ENCODE measurements around the gene TMIGD3. TPM values are rescaled to one million over a fixed set of nuclear protein-coding genes. Genes with fewer than 3 reads are reported as not detected.

The TMIGD3 gene
- total RNA-seq, 2 experiments from 2014 or later, result not detected

DNA sequence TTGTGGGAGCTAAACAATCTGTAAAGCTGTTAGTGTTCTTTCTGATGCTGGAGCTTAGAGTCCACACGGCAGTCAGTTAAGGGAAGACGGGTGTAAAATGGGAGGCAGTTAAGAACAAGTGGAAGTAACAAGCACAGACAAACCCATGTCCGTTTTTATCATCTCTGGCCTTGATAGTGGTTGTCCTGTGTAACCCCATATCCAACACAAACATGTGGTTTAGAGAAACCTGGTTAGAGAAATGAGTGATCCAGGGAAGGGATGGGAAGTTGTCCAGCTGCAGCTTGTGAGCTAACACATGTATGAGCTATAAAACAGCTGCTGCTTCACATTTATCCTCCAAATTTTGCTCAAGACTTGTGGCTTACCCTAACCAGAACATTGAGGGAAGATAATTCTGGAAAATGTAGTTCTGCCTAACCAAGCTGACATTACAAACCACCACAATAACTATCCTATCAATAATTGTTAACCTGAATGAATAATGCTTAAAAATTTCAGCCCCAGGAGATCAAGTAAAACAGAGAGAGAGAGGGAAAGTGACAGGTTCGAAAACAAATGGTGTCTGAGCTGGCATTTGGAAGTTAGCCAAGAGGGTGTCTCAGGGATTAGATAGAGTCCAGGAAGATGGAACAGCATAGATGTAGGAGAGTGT lies 40.3 kb downstream of the TMIGD3 start:
- Mint-ChIP-seq H3K9me3 (ENCODE audit: low read depth) (no peaks in the 10 kb centered on the region), H3K27me3 (no peaks in the 10 kb centered on the region), H3K27ac (peak overlapping the region; percentile 7), H3K36me3 (ENCODE audit: low read depth) (peaks cover 38% of the 10 kb centered on the region), H3K4me3 (no peak overlapping the region), H3K4me1 (peaks cover 13% of the 10 kb centered on the region)
- DNase-seq (no peak), ATAC-seq (no peak)
- CTCF ChIA-PET, result interaction anchor here (1.0 to 1.4 kb wide), 4 partner anchors 12 to 288 kb away, joined by 3 to 7 read pairs (median 6); no protein-coding TSS in a partner anchor
- intact Hi-C loops (cut with DNase I, micrococcal nuclease), result no loop called here
- POLR2A ChIA-PET, result interaction anchor here (0.5 kb wide), 1 partner anchor 1558 kb away, joined by 3 read pairs; no protein-coding TSS in a partner anchor

GRCh38 chr1:111462370-111463028 lies 40.9 kb downstream of the TMIGD3 start:
- Mint-ChIP-seq H3K4me1 (peaks cover 8% of the 10 kb centered on the region), H3K9me3 (ENCODE audit: low read depth) (no peaks in the 10 kb centered on the region), H3K27me3 (no peaks in the 10 kb centered on the region), H3K27ac (no peak overlapping the region), H3K4me3 (no peak overlapping the region), H3K36me3 (ENCODE audit: low read depth) (peaks cover 44% of the 10 kb centered on the region)
- CTCF ChIA-PET, result interaction anchor here (1.0 to 1.6 kb wide), 5 partner anchors 12 to 289 kb away, joined by 3 to 7 read pairs (median 5); no protein-coding TSS in a partner anchor
- ATAC-seq, result no peak
- DNase-seq, result no peak
- POLR2A ChIA-PET, result interaction anchor here (0.5 kb wide), 1 partner anchor 1558 kb away, joined by 3 read pairs; no protein-coding TSS in a partner anchor
- intact Hi-C loops (cut with DNase I, micrococcal nuclease), result no loop called here

DNA sequence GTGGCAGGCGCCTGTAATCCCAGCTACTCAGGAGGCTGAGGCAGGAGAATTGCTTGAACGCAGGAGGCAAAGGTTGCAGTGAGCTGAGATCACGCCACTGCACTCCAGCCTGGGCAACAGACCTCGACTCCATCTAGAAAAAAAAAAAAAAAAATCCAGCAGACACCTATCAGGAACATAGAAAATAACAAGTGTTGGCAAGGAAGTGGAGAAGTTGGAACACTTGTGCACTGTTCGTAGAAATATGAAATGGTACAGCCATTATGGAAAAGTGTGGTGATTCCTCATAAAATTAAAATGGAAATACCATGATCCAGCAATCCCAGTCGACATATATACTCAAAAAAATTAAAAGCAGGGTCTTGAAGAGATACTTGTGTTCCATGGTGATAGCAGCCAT lies 41.7 kb downstream of the TMIGD3 start:
- CTCF ChIA-PET, result interaction anchor here (0.7 to 1.6 kb wide), 4 partner anchors 9 to 306 kb away, joined by 3 to 4 read pairs (median 3); no protein-coding TSS in a partner anchor
- H3K36me3 Mint-ChIP-seq (ENCODE audit: low read depth), result peaks cover 47% of the 10 kb centered on the region

DNA sequence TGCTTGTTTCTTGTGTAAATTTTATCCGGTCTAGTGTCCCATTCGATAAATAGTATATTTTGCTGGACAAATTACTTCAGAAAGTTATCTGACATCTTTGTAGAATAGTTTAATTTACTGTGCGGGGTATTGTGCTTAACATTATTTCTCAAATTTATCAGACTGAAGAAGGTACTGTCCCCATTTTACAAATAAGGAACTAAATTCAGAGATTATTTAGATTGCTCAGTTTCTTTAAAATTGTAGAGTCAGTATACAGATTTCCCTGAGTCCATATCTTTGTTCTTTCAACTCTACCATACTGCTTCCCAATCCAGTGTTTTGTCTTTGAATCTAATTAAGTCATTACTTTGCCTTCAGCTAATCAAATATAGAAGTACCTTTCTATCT lies 47.8 kb downstream of the TMIGD3 start:
- ATAC-seq, result no peak
- no peak for DNase-seq
- Mint-ChIP-seq H3K27me3 (no peaks in the 10 kb centered on the region), H3K4me1 (peaks cover 55% of the 10 kb centered on the region), H3K36me3 (ENCODE audit: low read depth) (peaks cover 63% of the 10 kb centered on the region), H3K4me3 (no peak overlapping the region), H3K27ac (peak overlapping the region; percentile 67), H3K9me3 (ENCODE audit: low read depth) (no peaks in the 10 kb centered on the region)
- POLR2A ChIA-PET, result no interaction called here
- intact Hi-C loops (cut with DNase I, micrococcal nuclease), result no loop called here
- CTCF ChIA-PET, result interaction anchor here (2.1 kb wide), 1 partner anchor 260 kb away, joined by 7 read pairs; no protein-coding TSS in a partner anchor

More for the DNA sequence above, 41.7 kb downstream of the TMIGD3 start:
- Mint-ChIP-seq H3K27ac (no peak overlapping the region), H3K9me3 (ENCODE audit: low read depth) (no peaks in the 10 kb centered on the region), H3K27me3 (no peaks in the 10 kb centered on the region), H3K4me1 (peaks cover 10% of the 10 kb centered on the region), H3K4me3 (no peak overlapping the region)
- intact Hi-C loops (cut with DNase I, micrococcal nuclease), result no loop called here
- ATAC-seq, result no peak
- POLR2A ChIA-PET, result no interaction called here
- DNase-seq, result no peak

DNA sequence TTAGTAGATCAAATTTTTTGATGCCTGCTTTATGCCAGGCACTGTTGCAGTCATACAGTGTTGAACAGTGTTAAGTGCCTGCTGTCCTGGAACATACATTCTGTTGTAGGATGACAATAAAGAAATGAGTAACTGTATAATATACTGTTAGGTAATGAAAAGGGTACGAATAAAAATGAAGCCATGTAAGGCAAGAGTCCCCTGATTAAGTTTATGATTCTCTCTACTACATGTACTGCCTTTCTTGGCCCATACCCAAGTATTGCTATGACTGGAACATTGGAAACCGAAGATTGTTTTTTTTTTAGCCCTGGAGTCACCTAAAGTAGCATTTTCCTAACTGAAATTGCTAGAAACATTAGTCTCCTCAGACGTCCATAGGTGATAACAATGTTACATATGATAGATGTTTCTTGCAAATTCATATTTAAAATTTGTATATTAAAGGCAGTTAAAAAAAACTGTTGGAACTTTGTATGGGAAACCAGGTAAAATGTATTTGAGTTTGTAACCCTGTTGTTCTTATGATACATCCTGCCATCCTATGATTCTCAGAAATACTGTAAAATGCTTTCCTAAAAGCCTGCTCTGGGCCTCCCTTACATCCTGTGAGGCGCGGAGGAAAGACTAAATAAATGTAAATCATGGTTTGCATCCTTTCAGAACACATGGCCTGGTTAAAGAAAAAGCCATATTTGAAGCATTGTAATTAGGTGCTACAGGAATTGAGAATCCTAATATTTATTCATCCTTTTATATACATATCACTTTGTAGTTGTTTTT lies 48.4 kb downstream of the TMIGD3 start:
- ChIA-PET POLR2A (no interaction called here), CTCF (interaction anchor here (0.6 to 2.1 kb wide), 2 partner anchors 260 to 384 kb away, joined by 4 to 7 read pairs; no protein-coding TSS in a partner anchor)
- Mint-ChIP-seq H3K4me3 (peak overlapping the region; percentile 6), H3K9me3 (ENCODE audit: low read depth) (no peaks in the 10 kb centered on the region), H3K36me3 (ENCODE audit: low read depth) (peaks cover 64% of the 10 kb centered on the region), H3K4me1 (peaks cover 58% of the 10 kb centered on the region), H3K27me3 (no peaks in the 10 kb centered on the region), H3K27ac (peak overlapping the region; percentile 67)
- DNase-seq, result peak; percentile 27
- intact Hi-C loops (cut with DNase I, micrococcal nuclease), result no loop called here
- ATAC-seq, result peak; percentile 93

DNA sequence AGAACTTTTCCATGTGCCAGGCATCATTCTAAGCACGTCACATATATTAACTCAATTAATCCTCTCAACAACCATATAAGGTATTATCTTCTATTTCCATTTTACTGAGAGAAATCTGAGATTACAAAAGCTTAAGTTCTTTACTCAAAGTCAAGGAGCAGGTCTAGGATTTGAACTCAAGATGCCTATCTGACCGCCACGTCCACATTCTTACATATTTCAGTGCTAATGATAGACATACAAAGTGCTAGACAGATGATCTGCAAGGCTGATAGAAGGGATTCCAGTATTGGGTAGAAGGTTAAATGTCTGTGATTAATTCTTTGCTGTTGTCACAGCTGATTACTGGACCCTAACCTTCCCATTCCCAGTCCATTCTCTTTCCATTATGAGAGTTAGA lies 49.7 kb downstream of the TMIGD3 start:
- H3K9me3 Mint-ChIP-seq (ENCODE audit: low read depth), result no peaks in the 10 kb centered on the region
- ATAC-seq (no peak), DNase-seq (no peak)
- intact Hi-C loops (cut with DNase I, micrococcal nuclease), result no loop called here
- H3K4me1 Mint-ChIP-seq, result peaks cover 62% of the 10 kb centered on the region
- no peak overlapping the region for H3K4me3 Mint-ChIP-seq
- H3K27ac Mint-ChIP-seq, result no peak overlapping the region
- ChIA-PET CTCF (interaction anchor here (0.6 to 1.5 kb wide), 6 partner anchors 54 to 463 kb away, joined by 3 to 5 read pairs (median 3); no protein-coding TSS in a partner anchor), POLR2A (no interaction called here)
- H3K36me3 Mint-ChIP-seq (ENCODE audit: low read depth), result peaks cover 68% of the 10 kb centered on the region
- no peaks in the 10 kb centered on the region for H3K27me3 Mint-ChIP-seq

- Mint-ChIP-seq H3K4me1 (peaks cover 70% of the 10 kb centered on the region), H3K9me3 (ENCODE audit: low read depth) (no peaks in the 10 kb centered on the region), H3K27me3 (no peaks in the 10 kb centered on the region), H3K4me3 (no peak overlapping the region), H3K36me3 (ENCODE audit: low read depth) (peaks cover 61% of the 10 kb centered on the region), H3K27ac (no peak overlapping the region)
- DNase-seq (no peak), ATAC-seq (no peak)
- POLR2A ChIA-PET, result no interaction called here
- intact Hi-C loops (cut with DNase I, micrococcal nuclease), result no loop called here
- CTCF ChIA-PET, result interaction anchor here (0.9 to 1.5 kb wide), 6 partner anchors 9 to 317 kb away, joined by 3 to 5 read pairs (median 3); no protein-coding TSS in a partner anchor
Measured at GRCh38 chr1:111452581-111452980, 50.9 kb downstream of the TMIGD3 start.

- H3K27ac Mint-ChIP-seq, result peak overlapping the region; percentile 98
- peak overlapping the region; percentile 99 for H3K4me3 Mint-ChIP-seq
- H3K4me1 Mint-ChIP-seq, result peaks cover 80% of the 10 kb centered on the region
- no peak for DNase-seq
- CTCF ChIA-PET, result interaction anchor here (1.3 to 2.7 kb wide), 4 partner anchors 12 to 319 kb away, joined by 3 to 13 read pairs (median 6); partner anchors contain the start of gene C1orf162
- peaks cover 55% of the 10 kb centered on the region for H3K36me3 Mint-ChIP-seq (ENCODE audit: low read depth)
- intact Hi-C loops (cut with DNase I, micrococcal nuclease), result no loop called here
- POLR2A ChIA-PET, result interaction anchor here (0.7 kb wide), 1 partner anchor 57 kb away, joined by 4 read pairs; no protein-coding TSS in a partner anchor
- ATAC-seq, result no peak
- H3K27me3 Mint-ChIP-seq, result no peaks in the 10 kb centered on the region
- H3K9me3 Mint-ChIP-seq (ENCODE audit: low read depth), result no peaks in the 10 kb centered on the region
Measured at GRCh38 chr1:111450185-111450584, 53.2 kb downstream of the TMIGD3 start.

DNA sequence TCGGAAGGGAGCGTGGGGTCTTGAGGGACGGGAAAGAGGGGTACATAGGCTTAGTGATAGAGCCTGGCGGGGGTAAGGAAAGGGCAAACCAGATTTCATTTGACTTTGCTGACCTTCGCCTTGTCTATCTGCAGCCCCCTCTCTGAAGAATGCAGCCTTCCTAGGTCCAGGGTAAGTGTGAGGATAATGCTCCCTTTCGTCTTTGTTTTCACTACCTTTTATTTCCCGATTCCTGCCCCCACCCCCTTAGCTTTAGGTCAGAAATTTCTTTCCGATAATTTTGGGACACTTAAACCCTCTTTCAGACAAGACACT lies 53.8 kb downstream of the TMIGD3 start:
- no peak for ATAC-seq
- Mint-ChIP-seq H3K36me3 (ENCODE audit: low read depth) (peaks cover 53% of the 10 kb centered on the region), H3K27ac (peak overlapping the region; percentile 98), H3K27me3 (no peaks in the 10 kb centered on the region), H3K9me3 (ENCODE audit: low read depth) (no peaks in the 10 kb centered on the region), H3K4me3 (peak overlapping the region; percentile 99), H3K4me1 (peaks cover 80% of the 10 kb centered on the region)
- intact Hi-C loops (cut with DNase I, micrococcal nuclease), result loop anchor here (1.0 to 5.0 kb wide), 14 partner anchors 21 to 1168 kb away; partner anchors contain the start of genes DDX20 (in 2 of the 2), CAPZA1 (in 1 of the 2), CEPT1 (in 1 of the 2) and DENND2D (in 1 of the 2)
- no peak for DNase-seq
- ChIA-PET CTCF (interaction anchor here (1.6 to 2.7 kb wide), 2 partner anchors 23 to 319 kb away, joined by 5 to 13 read pairs; partner anchors contain the start of gene C1orf162), POLR2A (no interaction called here)

- intact Hi-C loops (cut with DNase I, micrococcal nuclease), result loop anchor here (1.0 to 5.0 kb wide), 14 partner anchors 22 to 1168 kb away; partner anchors contain the start of genes DDX20 (in 2 of the 2), CAPZA1 (in 1 of the 2), CEPT1 (in 1 of the 2) and DENND2D (in 1 of the 2)
- Mint-ChIP-seq H3K4me3 (peak within 1 kb of the TSS; percentile 99), H3K4me1 (peaks cover 79% of the 10 kb centered on the region), H3K36me3 (ENCODE audit: low read depth) (peaks cover 52% of the 10 kb centered on the region), H3K27ac (peak within 1 kb of the TSS; percentile 98), H3K9me3 (ENCODE audit: low read depth) (no peaks in the 10 kb centered on the region), H3K27me3 (no peaks in the 10 kb centered on the region)
- POLR2A ChIA-PET, result interaction anchor here (0.9 kb wide), 1 partner anchor 58 kb away, joined by 3 read pairs; no protein-coding TSS in a partner anchor
- DNase-seq (peak; percentile 94), ATAC-seq (peak; percentile 98)
- CTCF ChIA-PET, result interaction anchor here (0.5 to 2.7 kb wide), 5 partner anchors 31 to 386 kb away, joined by 3 to 13 read pairs (median 3); no protein-coding TSS in a partner anchor
Measured at GRCh38 chr1:111448918-111449702, 54.3 kb downstream of the TMIGD3 start, which contains the start of the genes ATP5PB and WDR77. TSS of gene ATP5PB (plus strand) at chr1:111449464. CDS start at chr1:111449542, 78 bp downstream. TSS of gene WDR77 (minus strand) at chr1:111449256. CDS start at chr1:111449169, 87 bp downstream.
